HepG2 (cell line): Measurements from ENCODE around the gene CCDC14. TPM values are rescaled to one million over a fixed set of nuclear protein-coding genes. Genes with fewer than 3 reads are reported as not detected.
"Not testable (repeated sequence)": the region's sequence is repeated elsewhere in the genome, so short reads cannot be mapped to it uniquely, and the experiment has no call there.

Experiments
- ATAC-seq: fragments of 200-7000 bp; cut with Tn5 transposase; 3 replicates; pipeline ENCODE4 v1.9.1; 2020; ENCODE audit warnings: mild to moderate bottlenecking, moderate library complexity
- BruUV-seq: library from RNA; stranded (reverse); fragments of 400-500 nt; replicated peaks from 2 replicates; lab custom pipeline; 2021; lab: Mats Ljungman, UMichigan
- CTCF ChIA-PET: fragments of 300-600 bp; formaldehyde crosslinking; extraction: SDS; loops from one replicate; lab custom pipeline; 2021; ENCODE audit warnings: low total read pairs, inconsistent platforms, low intra/inter-chr PET ratio; lab: Yijun Ruan, JAX
- POLR2A ChIA-PET: fragments of 350-600 bp; sonication (Branson Sonifier 250); formaldehyde crosslinking; loops from one replicate; lab custom pipeline; 2020; ENCODE audit warnings: antibody characterized with exemption, inconsistent platforms; lab: Yijun Ruan, JAX
- DNase-seq: peaks from one replicate; pipeline ENCODE4 v3.0.0-alpha.2; 2015; ENCODE audit warnings: low spot score
- FAIRE-seq: peaks from 3 replicates; lab custom pipeline; 2011; peaks lifted over from hg19 to GRCh38; lab: Jason Lieb, UNC
- H2AFZ ChIP-seq: one replicate; pipeline ENCODE4 v1.6.1; 2011; ENCODE audit warnings: low read length, inconsistent platforms
- H3K27ac ChIP-seq: fragments of 300-600 bp; 3 replicates; pipeline ENCODE4 v1.8.0; 2011; ENCODE audit warnings: mixed run types, mild to moderate bottlenecking, mixed read lengths, low read length, inconsistent platforms; ENCODE audit not compliant: insufficient read depth; ENCODE audit errors: extremely low read length
- H3K27me3 ChIP-seq, 2 experiments: fragments of 200-600 bp in 1 of 2; 2 replicates in 1 of 2; 3 replicates in 1 of 2; pipeline versions ENCODE4 v1.6.0 to v1.8.0; 2011; ENCODE audit warnings: low read length in 2 of 2, mild to moderate bottlenecking in 2 of 2, moderate library complexity in 2 of 2, inconsistent platforms in 1 of 2; ENCODE audit not compliant: insufficient read depth in 2 of 2, control insufficient read depth in 1 of 2
- H3K36me3 ChIP-seq, 2 experiments: fragments of 200-600 bp in 1 of 2; replicated peaks in 1 of 2; 2 replicates in 1 of 2; 3 replicates in 1 of 2; pipeline versions ENCODE4 v1.5.1 to v1.8.0; 2011; ENCODE audit warnings: low read length in 2 of 2, inconsistent platforms in 1 of 2; ENCODE audit not compliant: insufficient read depth in 2 of 2, control insufficient read depth in 1 of 2
- H3K4me1 ChIP-seq: 2 replicates; pipeline ENCODE4 v1.5.1; 2012; ENCODE audit warnings: low read length, inconsistent platforms; ENCODE audit not compliant: insufficient read depth
- H3K4me2 ChIP-seq: 2 replicates; pipeline ENCODE4 v1.6.0; 2011; ENCODE audit warnings: low read depth, low read length, inconsistent platforms
- H3K4me3 ChIP-seq, 3 experiments: fragments of 200-600 bp in 1 of 3; sonication (generic), shearing (Covaris generic) in 1 of 3; replicated peaks in 1 of 3; 2 replicates each; pipeline ENCODE4 v1.5.1; 2011 to 2016; ENCODE audit warnings: low read length in 3 of 3, inconsistent platforms in 2 of 3, low read depth in 2 of 3, mild to moderate bottlenecking in 2 of 3, control low read depth in 1 of 3, mixed read lengths in 1 of 3; ENCODE audit not compliant: insufficient read depth in 1 of 3
- H3K79me2 ChIP-seq: one replicate; pipeline ENCODE4 v1.6.1; 2011; ENCODE audit warnings: low read length, inconsistent platforms; ENCODE audit not compliant: insufficient read depth
- H3K9ac ChIP-seq: 2 replicates; pipeline ENCODE4 v1.6.0; 2011; ENCODE audit warnings: mild to moderate bottlenecking, low read depth, low read length, inconsistent platforms; ENCODE audit not compliant: insufficient read depth
- H3K9me3 ChIP-seq: 2 replicates; pipeline ENCODE4 v1.5.1; 2012; ENCODE audit warnings: mild to moderate bottlenecking, low read length
- H4K20me1 ChIP-seq: 2 replicates; pipeline ENCODE4 v1.6.0; 2011; ENCODE audit warnings: inconsistent platforms, mild to moderate bottlenecking, low read length, moderate library complexity; ENCODE audit not compliant: insufficient read depth
- GATAD2A ChIP-seq: IDR thresholded peaks from 2 replicates; pipeline ENCODE4 v1.6.1; 2016
- PTBP1 ChIP-seq: fragments of 200-400 bp; formaldehyde crosslinking; IDR thresholded peaks from 2 replicates; pipeline ENCODE4 v1.6.1; 2018; ENCODE audit warnings: low read length, low read depth; ENCODE audit not compliant: poor library complexity, severe bottlenecking
- ZBTB7B ChIP-seq: sonication (generic); formaldehyde crosslinking; IDR thresholded peaks from 2 replicates; pipeline ENCODE4 v1.4.0; 2020; ENCODE audit warnings: missing genetic modification reagents
- ZNF770 ChIP-seq: sonication (generic); formaldehyde crosslinking; IDR thresholded peaks from 2 replicates; pipeline ENCODE4 v1.5.0; 2020; ENCODE audit warnings: mild to moderate bottlenecking, missing genetic modification reagents
- WGBS: methylation state at CpG from one replicate; pipeline ENCODE4 v1.1.6; 2017; ENCODE audit warnings: low lambda C conversion rate; 5-methylcytosine and 5-hydroxymethylcytosine counted together
- in situ Hi-C: cut with HindIII; loops from 2 replicates; pipeline ENCODE4 v1.10.0; 2017; ENCODE audit warnings: low pct_unique_long_range_greater_than_20kb; ENCODE audit not compliant: extremely low pct_ligation_motif_present
- intact Hi-C: fragments of 100-400 bp; cut with micrococcal nuclease; formaldehyde crosslinking; loops from one replicate; pipeline ENCODE4 v1.10.0; 2022; ENCODE audit not compliant: unreplicated experiment
- polyA plus RNA-seq, 8 experiments: library from polyadenylated mRNA; depleted of rRNA in 3 of 8; stranded (reverse) in 7 of 8; unstranded in 1 of 8; fragments of >200 nt; fragmentation: Illumina TruSeq in 4 of 8; extraction: Trizol in 4 of 8; gene quantifications; 2 replicates each; pipeline versions ENCODE4 v1.2.1 to v1.2.3, GENCODE V29; 2011 to 2016; ENCODE audit warnings: low read depth in 4 of 8, missing spikeins in 1 of 8, mixed read lengths in 1 of 8; ENCODE audit not compliant: insufficient read depth in 1 of 8
- total RNA-seq, 5 experiments: library from RNA; depleted of rRNA; stranded (reverse); fragments of >200 nt; fragmentation: Illumina TruSeq; extraction: Trizol; gene quantifications; 2 replicates each; pipeline ENCODE4 v1.2.3, GENCODE V29; 2016; ENCODE audit warnings: low read depth in 1 of 5

CCDC14 gene
- total and polyA plus RNA-seq, 2 of the 13 experiments (the other 11 are each of a cell fraction or from before 2014, with no cell fraction given) = 48.7 to 49.0 TPM

DNA sequence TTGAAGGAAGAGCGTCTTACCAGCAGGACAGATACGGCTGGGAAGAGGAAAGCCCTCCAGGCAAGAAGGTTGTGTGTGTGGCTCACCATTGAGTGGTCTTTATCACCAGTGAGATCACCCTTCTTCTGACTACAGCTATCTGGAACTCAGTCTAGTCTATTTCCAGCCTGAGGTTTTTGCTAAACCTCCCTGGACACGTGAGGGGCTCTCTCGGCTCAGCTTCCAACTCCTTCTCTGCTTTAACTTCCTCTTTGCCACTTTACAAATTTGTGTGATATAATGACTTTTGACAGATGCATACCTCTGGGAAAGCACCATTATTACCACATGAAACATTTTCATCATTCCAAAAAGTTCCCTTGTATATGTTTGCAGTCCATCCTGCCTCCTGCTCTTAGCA is 46.2 kb upstream of the CCDC14 start (continued):
- TF ChIP-seq ZNF770 (CRISPR knock-in tag) (no peak), PTBP1 (no peak), ZBTB7B (CRISPR knock-in tag) (no peak), GATAD2A (CRISPR knock-in tag) (no peak)

DNA sequence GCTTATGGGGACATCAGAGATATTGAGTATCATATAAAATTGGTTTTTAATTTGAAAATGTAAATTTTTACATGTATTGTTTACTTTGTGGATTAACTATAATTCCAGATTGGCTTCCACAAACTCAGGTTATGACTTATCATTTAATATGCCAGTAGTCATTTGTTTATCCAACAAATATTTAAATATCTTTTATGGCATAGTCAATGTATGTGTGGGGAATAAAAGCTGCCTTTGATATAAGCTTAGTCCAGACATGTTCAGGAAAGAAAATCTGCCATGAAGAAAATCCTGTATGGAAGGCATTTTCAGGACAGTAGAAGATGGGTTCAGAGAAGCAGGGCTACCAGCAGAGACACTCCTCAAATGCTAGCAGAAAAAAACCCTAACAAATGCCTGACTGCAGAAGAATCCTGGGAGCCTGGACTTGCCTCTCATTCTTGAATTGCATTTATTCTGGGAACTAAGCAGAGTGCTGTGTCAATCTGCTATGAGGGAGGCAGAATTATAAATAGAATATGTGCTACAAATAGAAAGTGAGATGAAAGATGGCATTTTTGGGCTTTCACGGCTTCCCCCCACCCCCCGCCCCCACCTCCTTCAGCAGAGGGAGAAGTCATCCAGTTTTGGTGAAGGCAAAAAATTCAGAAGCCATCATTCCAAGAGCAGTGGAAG is 41.5 kb upstream of the CCDC14 start:
- CTCF ChIA-PET, H4K20me1 ChIP-seq, H2AFZ ChIP-seq, H3K9me3 ChIP-seq, DNase-seq, H3K79me2 ChIP-seq, POLR2A ChIA-PET, H3K4me1 ChIP-seq, H3K4me2 ChIP-seq, H3K9ac ChIP-seq, H3K4me3 ChIP-seq, BruUV-seq, ATAC-seq, H3K27ac ChIP-seq, H3K27me3 ChIP-seq, H3K36me3 ChIP-seq, intact Hi-C loops, FAIRE-seq: not testable (repeated sequence)
- WGBS = 2% methylated on average over 2 of the region's 2 CpGs
- in situ Hi-C loops = loop anchor here (25.0 kb wide), 1 partner anchor 260 kb away; no protein-coding TSS in a partner anchor

GRCh38 chr3:124001366-124001765 is 40.3 kb upstream of the CCDC14 start:
- CTCF ChIA-PET, H3K4me1 ChIP-seq, H3K27me3 ChIP-seq, H3K27ac ChIP-seq, FAIRE-seq, H3K9me3 ChIP-seq, POLR2A ChIA-PET, intact Hi-C loops, H4K20me1 ChIP-seq, H3K79me2 ChIP-seq, H3K9ac ChIP-seq, H3K4me3 ChIP-seq, H2AFZ ChIP-seq, DNase-seq, H3K36me3 ChIP-seq, ATAC-seq, H3K4me2 ChIP-seq, BruUV-seq: not testable (repeated sequence)
- 1% methylated on average over 6 of the region's 6 CpGs for WGBS
- in situ Hi-C loops = loop anchor here (25.0 kb wide), 1 partner anchor 261 kb away; no protein-coding TSS in a partner anchor
